WTC11 (cell line): ENCODE data around the gene DCTN1.

ENCODE experiments used
- CREB1 ChIP-seq: sonication (generic); formaldehyde crosslinking; IDR thresholded peaks from 2 replicates; pipeline ENCODE4 v1.8.0; 2023; ENCODE audit warnings: mild to moderate bottlenecking, missing genetic modification reagents
- CTCF ChIP-seq: fragments of 200-600 bp; IDR thresholded peaks from 2 replicates; pipeline ENCODE4 v1.8.0; 2022; ENCODE audit warnings: antibody characterized with exemption
- ESRRA ChIP-seq: sonication (generic); formaldehyde crosslinking; IDR thresholded peaks from 2 replicates; pipeline ENCODE4 v1.8.1; 2022; ENCODE audit warnings: mild to moderate bottlenecking, missing genetic modification reagents, borderline replicate concordance
- ETV6 ChIP-seq: sonication (generic); formaldehyde crosslinking; IDR thresholded peaks from 2 replicates; pipeline ENCODE4 v1.8.1; 2022; ENCODE audit warnings: mild to moderate bottlenecking, missing genetic modification reagents
- FOXJ3 ChIP-seq: sonication (generic); formaldehyde crosslinking; IDR thresholded peaks from 2 replicates; pipeline ENCODE4 v1.9.0; 2021; ENCODE audit warnings: missing genetic modification reagents, mild to moderate bottlenecking, borderline replicate concordance
- IRF1 ChIP-seq: sonication (generic); formaldehyde crosslinking; IDR thresholded peaks from 2 replicates; pipeline ENCODE4 v1.8.0; 2023; ENCODE audit warnings: missing genetic modification reagents
- MAX ChIP-seq: sonication (generic); formaldehyde crosslinking; IDR thresholded peaks from 2 replicates; pipeline ENCODE4 v1.8.0; 2022; ENCODE audit warnings: mild to moderate bottlenecking, missing genetic modification reagents
- NR1H2 ChIP-seq: sonication (generic); formaldehyde crosslinking; IDR thresholded peaks from 2 replicates; pipeline ENCODE4 v1.9.0; 2021; ENCODE audit warnings: mild to moderate bottlenecking, moderate library complexity, missing genetic modification reagents
- SP1 ChIP-seq: sonication (generic); formaldehyde crosslinking; conservative IDR thresholded peaks from 2 replicates; pipeline ENCODE4 v1.8.1; 2022; ENCODE audit warnings: missing genetic modification reagents
- STAT6 ChIP-seq: sonication (generic); formaldehyde crosslinking; conservative IDR thresholded peaks from 2 replicates; pipeline ENCODE4 v1.8.1; 2023; ENCODE audit warnings: mild to moderate bottlenecking, low read depth, missing genetic modification reagents, moderate library complexity
- ZNF281 ChIP-seq: sonication (generic); formaldehyde crosslinking; IDR thresholded peaks from 2 replicates; pipeline ENCODE4 v1.8.0; 2023; ENCODE audit warnings: mild to moderate bottlenecking, missing genetic modification reagents
- TF ChIP-seq, protein P1 (sequence below): sonication (generic); formaldehyde crosslinking; IDR thresholded peaks from 2 replicates; pipeline ENCODE4 v1.8.0; 2022; ENCODE audit warnings: mild to moderate bottlenecking, missing genetic modification reagents
- TF ChIP-seq, protein P2 (sequence below): sonication (generic); formaldehyde crosslinking; IDR thresholded peaks from 2 replicates; pipeline ENCODE4 v1.8.1; 2022; ENCODE audit warnings: mild to moderate bottlenecking, missing genetic modification reagents, moderate library complexity, borderline replicate concordance

DNA sequence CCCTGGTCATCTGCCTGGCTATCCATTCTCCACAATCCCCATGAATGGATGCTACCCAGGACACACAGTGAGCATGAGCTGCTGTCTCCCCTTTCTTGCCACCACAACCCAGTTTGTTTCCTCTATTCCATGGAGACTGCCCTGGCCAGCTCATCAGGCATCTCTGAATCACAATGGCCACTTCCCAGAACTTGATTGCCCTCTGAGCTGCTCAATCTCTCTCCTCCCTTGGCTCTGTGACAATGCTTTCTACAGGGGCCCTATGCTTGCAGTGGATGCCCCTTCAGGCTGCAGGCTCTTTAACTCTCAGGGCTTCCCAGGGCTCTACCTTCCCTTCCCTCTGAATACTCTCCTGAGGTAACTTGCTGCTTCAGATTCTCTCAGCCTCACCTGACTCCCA lies 22.5 kb downstream of the DCTN1 start:
- no peak for TF ChIP-seq CTCF
- no peak for TF ChIP-seq MAX (CRISPR knock-in tag)
- no peak for TF ChIP-seq FOXJ3 (CRISPR knock-in tag)
- no peak for TF ChIP-seq CREB1 (CRISPR knock-in tag)
- TF ChIP-seq ZNF281 (CRISPR knock-in tag), result no peak
- no peak for TF ChIP-seq NR1H2
- TF ChIP-seq, protein P1, sequence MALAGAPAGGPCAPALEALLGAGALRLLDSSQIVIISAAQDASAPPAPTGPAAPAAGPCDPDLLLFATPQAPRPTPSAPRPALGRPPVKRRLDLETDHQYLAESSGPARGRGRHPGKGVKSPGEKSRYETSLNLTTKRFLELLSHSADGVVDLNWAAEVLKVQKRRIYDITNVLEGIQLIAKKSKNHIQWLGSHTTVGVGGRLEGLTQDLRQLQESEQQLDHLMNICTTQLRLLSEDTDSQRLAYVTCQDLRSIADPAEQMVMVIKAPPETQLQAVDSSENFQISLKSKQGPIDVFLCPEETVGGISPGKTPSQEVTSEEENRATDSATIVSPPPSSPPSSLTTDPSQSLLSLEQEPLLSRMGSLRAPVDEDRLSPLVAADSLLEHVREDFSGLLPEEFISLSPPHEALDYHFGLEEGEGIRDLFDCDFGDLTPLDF (CRISPR knock-in tag), result no peak
- TF ChIP-seq ESRRA, result no peak
- TF ChIP-seq IRF1 (CRISPR knock-in tag), result no peak
- TF ChIP-seq, protein P2, sequence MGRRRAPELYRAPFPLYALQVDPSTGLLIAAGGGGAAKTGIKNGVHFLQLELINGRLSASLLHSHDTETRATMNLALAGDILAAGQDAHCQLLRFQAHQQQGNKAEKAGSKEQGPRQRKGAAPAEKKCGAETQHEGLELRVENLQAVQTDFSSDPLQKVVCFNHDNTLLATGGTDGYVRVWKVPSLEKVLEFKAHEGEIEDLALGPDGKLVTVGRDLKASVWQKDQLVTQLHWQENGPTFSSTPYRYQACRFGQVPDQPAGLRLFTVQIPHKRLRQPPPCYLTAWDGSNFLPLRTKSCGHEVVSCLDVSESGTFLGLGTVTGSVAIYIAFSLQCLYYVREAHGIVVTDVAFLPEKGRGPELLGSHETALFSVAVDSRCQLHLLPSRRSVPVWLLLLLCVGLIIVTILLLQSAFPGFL (CRISPR knock-in tag), result no peak
- no peak for TF ChIP-seq ETV6 (CRISPR knock-in tag)
- TF ChIP-seq STAT6 (CRISPR knock-in tag), result no peak
- no peak for TF ChIP-seq SP1 (CRISPR knock-in tag)
